Measurements from ENCODE around the gene CELA3A. TPM values are rescaled to one million over a fixed set of nuclear protein-coding genes. Genes with fewer than 3 reads are reported as not detected.
"Not testable (repeated sequence)": the region's sequence is repeated elsewhere in the genome, so short reads cannot be mapped to it uniquely, and the experiment has no call there.

Gene CELA3A
- total RNA-seq, 1 experiment from 2014 or later, result not detected

GRCh38 chr1:22018583-22019559 is 17.4 kb downstream of the CELA3A start:
- DNase-seq (ENCODE audit: low read depth), result peak; percentile 96

- no peak for DNase-seq (ENCODE audit: low read depth)
Measured at GRCh38 chr1:22021061-22021460, 19.6 kb downstream of the CELA3A start.

- peak; percentile 89 for DNase-seq (ENCODE audit: low read depth)
Measured at GRCh38 chr1:22024485-22025367, 23.3 kb downstream of the CELA3A start.

GRCh38 chr1:22025368-22026155 is 24.1 kb downstream of the CELA3A start:
- DNase-seq (ENCODE audit: low read depth), result peak; percentile 93

GRCh38 chr1:22026924-22027289 is 25.4 kb downstream of the CELA3A start:
- no peak for DNase-seq (ENCODE audit: low read depth)

GRCh38 chr1:22030057-22030456 is 28.6 kb downstream of the CELA3A start:
- no peak for DNase-seq (ENCODE audit: low read depth)

- DNase-seq (ENCODE audit: low read depth), result no peak
Measured at GRCh38 chr1:22030473-22030872, 29.0 kb downstream of the CELA3A start.

- DNase-seq (ENCODE audit: low read depth), result no peak
Measured at GRCh38 chr1:22031214-22031962, 29.9 kb downstream of the CELA3A start.

GRCh38 chr1:22034834-22035233 is 33.4 kb downstream of the CELA3A start:
- DNase-seq (ENCODE audit: low read depth), result not testable (repeated sequence)

GRCh38 chr1:22037520-22037919 is 36.1 kb downstream of the CELA3A start:
- DNase-seq (ENCODE audit: low read depth), result no peak

GRCh38 chr1:22038036-22038435 is 36.6 kb downstream of the CELA3A start:
- DNase-seq (ENCODE audit: low read depth), result no peak

- peak; percentile 66 for DNase-seq (ENCODE audit: low read depth)
Measured at GRCh38 chr1:22039594-22040285, 38.3 kb downstream of the CELA3A start.

GRCh38 chr1:22040286-22040623 is 38.8 kb downstream of the CELA3A start:
- DNase-seq (ENCODE audit: low read depth), result no peak

- no peak for DNase-seq (ENCODE audit: low read depth)
Measured at GRCh38 chr1:22041505-22041904, 40.0 kb downstream of the CELA3A start.

GRCh38 chr1:22043198-22043769 is 41.8 kb downstream of the CELA3A start:
- DNase-seq (ENCODE audit: low read depth), result no peak

GRCh38 chr1:22044690-22045420 is 43.4 kb downstream of the CELA3A start:
- peak; percentile 35 for DNase-seq (ENCODE audit: low read depth)

- DNase-seq (ENCODE audit: low read depth), result peak; percentile 26
Measured at GRCh38 chr1:22045604-22046228, 44.3 kb downstream of the CELA3A start.

- peak; percentile 24 for DNase-seq (ENCODE audit: low read depth)
Measured at GRCh38 chr1:22048351-22049192, 47.1 kb downstream of the CELA3A start.
